Fibroblast of mammary gland (primary cell): Measurements from ENCODE around the gene FAM171A2.
"Not testable (repeated sequence)": the region's sequence is repeated elsewhere in the genome, so short reads cannot be mapped to it uniquely, and the experiment has no call there.

Source experiments
- DNase-seq: peaks from one replicate; pipeline ENCODE4 v3.0.0-alpha.2; 2010; ENCODE audit warnings: low read depth
- H3K4me3 ChIP-seq: 2 replicates; pipeline ENCODE4 v1.5.1; 2011; ENCODE audit warnings: low read depth, mild to moderate bottlenecking, low read length, moderate library complexity; ENCODE audit not compliant: control insufficient read depth
- TF ChIP-seq, protein P1 (sequence below): conservative IDR thresholded peaks from 2 replicates; pipeline ENCODE4 v1.5.1; 2011; ENCODE audit warnings: low read depth, low read length, inconsistent platforms; ENCODE audit not compliant: control insufficient read depth, insufficient read depth

The FAM171A2 gene

DNA sequence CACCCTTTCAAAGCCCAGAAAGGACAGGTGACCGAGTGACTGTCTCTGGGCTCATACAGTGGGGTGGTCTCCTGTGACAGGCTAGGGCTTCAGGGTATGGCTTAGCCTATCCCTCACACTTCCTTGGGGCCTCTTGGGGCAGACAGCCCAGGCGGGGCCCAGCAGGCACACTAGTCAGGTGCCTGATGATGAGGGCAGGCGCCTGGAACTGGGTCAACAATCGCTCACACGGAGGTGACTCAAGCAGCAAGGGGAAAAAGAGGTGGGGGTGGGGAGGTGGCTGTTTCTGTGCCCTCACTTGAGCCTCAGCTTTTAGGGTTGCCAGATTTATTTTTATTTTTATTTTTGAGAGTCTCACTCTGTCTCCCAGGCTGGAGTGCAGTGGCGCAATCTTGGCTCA, 25.0 kb downstream of the FAM171A2 start:
- TF ChIP-seq, protein P1, sequence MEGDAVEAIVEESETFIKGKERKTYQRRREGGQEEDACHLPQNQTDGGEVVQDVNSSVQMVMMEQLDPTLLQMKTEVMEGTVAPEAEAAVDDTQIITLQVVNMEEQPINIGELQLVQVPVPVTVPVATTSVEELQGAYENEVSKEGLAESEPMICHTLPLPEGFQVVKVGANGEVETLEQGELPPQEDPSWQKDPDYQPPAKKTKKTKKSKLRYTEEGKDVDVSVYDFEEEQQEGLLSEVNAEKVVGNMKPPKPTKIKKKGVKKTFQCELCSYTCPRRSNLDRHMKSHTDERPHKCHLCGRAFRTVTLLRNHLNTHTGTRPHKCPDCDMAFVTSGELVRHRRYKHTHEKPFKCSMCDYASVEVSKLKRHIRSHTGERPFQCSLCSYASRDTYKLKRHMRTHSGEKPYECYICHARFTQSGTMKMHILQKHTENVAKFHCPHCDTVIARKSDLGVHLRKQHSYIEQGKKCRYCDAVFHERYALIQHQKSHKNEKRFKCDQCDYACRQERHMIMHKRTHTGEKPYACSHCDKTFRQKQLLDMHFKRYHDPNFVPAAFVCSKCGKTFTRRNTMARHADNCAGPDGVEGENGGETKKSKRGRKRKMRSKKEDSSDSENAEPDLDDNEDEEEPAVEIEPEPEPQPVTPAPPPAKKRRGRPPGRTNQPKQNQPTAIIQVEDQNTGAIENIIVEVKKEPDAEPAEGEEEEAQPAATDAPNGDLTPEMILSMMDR, result no peak
- peak; percentile 27 for DNase-seq
- H3K4me3 ChIP-seq, result no peak overlapping the region

DNA sequence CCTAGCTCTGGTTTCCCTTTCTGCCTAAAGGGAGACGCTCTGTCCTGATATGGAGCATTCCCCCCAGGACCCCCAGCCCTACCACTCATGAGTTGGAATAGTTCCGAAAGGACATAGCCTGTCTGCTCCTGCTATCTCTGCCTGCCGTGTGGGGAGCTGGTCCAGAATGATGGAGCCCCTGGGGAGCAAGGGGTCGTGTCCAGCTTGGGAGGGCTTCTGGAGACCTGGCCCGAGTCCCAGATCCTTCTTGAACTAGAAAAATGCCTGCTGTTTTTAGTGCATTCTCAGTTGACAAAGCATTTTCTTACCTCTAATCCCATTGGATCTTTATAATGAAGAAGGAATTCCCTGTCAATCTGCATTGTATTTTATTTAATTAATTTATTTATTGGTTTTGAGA, 27.7 kb downstream of the FAM171A2 start:
- H3K4me3 ChIP-seq, result no peak overlapping the region
- DNase-seq, result no peak
- TF ChIP-seq, protein P1, result no peak

DNA sequence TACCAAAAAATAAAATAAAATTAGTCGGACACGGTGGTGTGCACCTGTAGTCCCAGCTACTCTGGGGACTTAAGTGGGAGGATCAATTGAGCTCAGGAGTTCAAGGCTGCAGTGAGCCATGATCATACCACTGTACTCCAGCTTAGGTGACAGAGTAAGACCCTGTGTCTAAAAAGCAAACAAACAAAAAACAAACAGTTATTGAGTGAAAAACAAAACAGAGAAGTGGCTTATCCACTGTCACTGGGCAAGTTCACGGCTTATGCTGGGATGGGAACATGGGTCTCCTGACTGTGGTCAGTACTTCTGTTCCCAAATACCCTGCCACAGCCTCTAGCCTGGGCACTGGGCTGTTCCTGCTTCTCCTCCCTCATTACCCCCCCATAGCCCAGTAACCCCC, 28.1 kb downstream of the FAM171A2 start:
- H3K4me3 ChIP-seq, result no peak overlapping the region
- TF ChIP-seq, protein P1, result no peak
- DNase-seq, result no peak

DNA sequence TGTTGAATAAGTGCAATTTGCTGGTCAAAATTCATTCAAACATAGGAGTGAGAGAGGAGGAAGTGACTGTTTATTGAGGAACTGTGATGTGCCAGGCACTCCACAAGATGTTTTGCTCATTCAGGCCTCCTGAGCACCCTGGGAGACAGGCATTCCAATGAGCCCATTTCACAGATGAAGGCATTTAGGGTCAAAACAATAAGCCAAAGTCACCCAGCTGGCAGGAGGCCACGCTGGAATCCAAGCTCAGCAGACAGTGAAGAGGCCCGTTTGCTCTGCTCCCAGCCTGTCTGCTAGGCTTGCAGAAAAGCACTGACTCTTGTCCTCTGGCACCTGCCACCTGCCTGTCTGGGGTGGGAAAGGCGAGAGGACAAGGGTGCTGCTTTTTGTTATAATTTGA, 28.9 kb downstream of the FAM171A2 start:
- TF ChIP-seq, protein P1, result no peak
- DNase-seq, result no peak
- H3K4me3 ChIP-seq, result no peak overlapping the region

DNA sequence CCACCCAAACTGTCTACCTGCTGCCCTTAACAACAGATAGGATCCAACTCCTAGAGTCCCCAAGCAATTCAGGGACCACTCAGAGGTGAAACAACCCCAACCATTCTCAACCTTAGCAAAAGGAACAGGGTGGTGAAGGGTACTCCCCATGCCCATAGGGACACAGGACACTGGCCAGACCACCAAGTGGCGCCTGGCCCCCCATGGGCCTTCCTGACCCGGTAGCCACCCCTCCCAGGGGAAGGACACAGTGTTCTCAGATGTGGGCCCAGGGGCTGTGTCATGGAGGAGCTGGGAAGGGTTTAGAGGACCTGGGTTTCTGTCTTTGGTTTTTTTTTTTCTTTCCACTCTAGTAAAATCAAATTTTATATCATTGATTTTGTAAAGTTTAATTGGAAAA, 29.3 kb downstream of the FAM171A2 start:
- TF ChIP-seq, protein P1, result no peak
- no peak overlapping the region for H3K4me3 ChIP-seq
- no peak for DNase-seq

DNA sequence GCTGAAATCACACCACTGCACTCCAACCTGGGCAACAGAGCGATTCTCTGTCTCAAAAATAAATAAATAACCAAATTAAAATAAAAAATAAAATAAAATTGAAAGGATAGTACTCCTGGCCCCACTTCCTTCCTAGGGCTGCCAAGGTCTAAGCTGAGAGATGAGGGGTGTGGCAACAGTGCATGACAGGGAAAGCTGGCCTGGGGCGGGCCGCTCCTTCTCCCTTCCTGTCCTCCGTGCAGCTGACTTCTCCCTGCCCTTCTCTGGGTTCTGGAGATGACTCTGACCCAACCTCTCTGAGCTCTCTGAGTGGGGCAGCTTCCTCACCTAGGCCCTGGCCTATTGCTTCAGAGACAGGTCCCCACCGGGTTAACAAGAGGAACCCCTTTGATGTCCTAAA, 30.3 kb downstream of the FAM171A2 start:
- DNase-seq, result no peak
- no peak overlapping the region for H3K4me3 ChIP-seq
- TF ChIP-seq, protein P1, result no peak

DNA sequence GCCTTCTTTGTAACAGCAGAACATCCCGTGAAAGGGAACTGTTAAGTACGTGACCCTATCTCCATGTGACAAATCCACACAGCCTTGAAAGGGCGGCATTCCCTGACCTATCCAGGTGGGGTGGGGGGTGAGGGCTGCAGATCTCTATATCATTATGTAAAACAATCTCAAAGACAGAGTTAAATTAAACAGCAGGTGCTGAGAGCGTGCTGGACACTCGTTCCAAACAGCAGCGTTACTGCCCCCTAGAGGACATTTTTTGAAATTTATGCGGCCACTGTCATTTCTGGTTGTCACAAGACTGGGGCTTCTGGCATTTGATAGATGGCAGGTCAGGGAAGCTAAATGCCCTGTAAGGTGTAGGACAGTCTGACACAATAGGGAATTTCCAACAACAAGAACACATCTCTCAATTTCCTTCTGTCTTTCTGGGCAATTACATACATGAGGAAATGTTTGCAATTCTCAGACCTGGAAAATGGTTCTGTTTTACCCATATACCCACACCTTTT, 32.3 kb downstream of the FAM171A2 start:
- TF ChIP-seq, protein P1, result peak; percentile 70
- no peak overlapping the region for H3K4me3 ChIP-seq
- peak; percentile 73 for DNase-seq

DNA sequence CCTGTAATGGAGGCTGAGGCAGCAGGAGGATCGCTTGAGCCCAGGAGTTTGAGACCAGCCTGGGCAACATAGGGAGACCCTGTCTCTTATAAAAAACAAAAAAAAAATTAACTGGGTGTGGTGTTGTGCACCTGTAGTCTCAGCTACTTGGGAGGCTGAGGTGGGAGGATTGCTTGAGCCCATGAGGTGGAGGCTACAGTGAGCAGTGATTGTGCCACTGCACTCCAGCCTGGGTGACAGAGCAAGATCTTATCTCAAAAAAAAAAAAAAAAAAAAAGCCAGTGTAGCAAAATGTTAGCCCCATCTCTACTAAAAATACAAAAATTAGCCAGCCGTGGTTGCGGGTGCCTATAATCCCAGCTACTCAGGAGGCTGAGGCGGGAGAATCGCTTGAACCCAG, 33.4 kb downstream of the FAM171A2 start:
- DNase-seq, H3K4me3 ChIP-seq: not testable (repeated sequence)

DNA sequence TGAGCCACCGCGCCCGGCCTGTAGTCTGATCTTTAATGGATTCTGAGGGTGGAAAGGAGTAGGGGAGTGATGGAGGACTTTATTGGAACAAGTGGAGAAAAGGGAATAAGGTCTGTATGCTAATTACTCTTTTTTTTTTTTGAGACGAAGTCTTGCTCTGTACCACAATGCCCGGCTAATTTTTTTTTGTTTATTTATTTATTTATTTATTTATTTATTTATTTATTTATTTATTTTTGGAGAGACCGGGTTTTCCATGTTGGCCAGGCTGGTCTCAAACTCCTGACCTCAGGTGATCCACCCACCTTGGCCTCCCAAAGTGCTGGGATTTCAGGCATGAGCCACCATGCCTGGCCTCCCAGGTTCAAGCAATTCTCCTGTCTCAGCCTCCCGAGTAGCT, 34.1 kb downstream of the FAM171A2 start:
- DNase-seq, H3K4me3 ChIP-seq: not testable (repeated sequence)
